Right atrium auricular region (tissue), 2 donors: Measurements from ENCODE around the gene NBAS. TPM values are rescaled to one million over a fixed set of nuclear protein-coding genes. Genes with fewer than 3 reads are reported as not detected.
"Not testable (repeated sequence)": the region's sequence is repeated elsewhere in the genome, so short reads cannot be mapped to it uniquely, and the experiment has no call there.

Experiments used
- DNase-seq: peaks from one replicate; pipeline ENCODE4 v3.0.0-alpha.2; 2019; ENCODE audit warnings: low spot score
- H3K27ac ChIP-seq, 2 donors: fragments of 200-600 bp; sonication (generic); 1 replicate in 1 of 2; 2 replicates in 1 of 2; pipeline ENCODE4 v1.5.1; 2016 to 2019
- H3K27me3 ChIP-seq, 2 donors: fragments of 200-600 bp; sonication (generic); one replicate each; pipeline versions ENCODE4 v1.5.1 to v1.6.0; 2017 to 2019
- H3K36me3 ChIP-seq: fragments of 200-600 bp; sonication (generic); one replicate; pipeline ENCODE4 v1.5.1; 2016
- H3K4me1 ChIP-seq, 2 donors: fragments of 200-600 bp; sonication (generic); one replicate each; pipeline versions ENCODE4 v1.5.1 to v1.6.0; 2017 to 2019
- H3K4me3 ChIP-seq, 2 donors: fragments of 200-600 bp; sonication (generic); 1 replicate in 1 of 2; 2 replicates in 1 of 2; pipeline ENCODE4 v1.5.1; 2017 to 2019; ENCODE audit warnings: mild to moderate bottlenecking in 1 of 2, moderate library complexity in 1 of 2
- H3K9me3 ChIP-seq, 2 donors: fragments of 200-600 bp; sonication (generic); one replicate each; pipeline ENCODE4 v1.5.1; 2019
- total RNA-seq, 2 donors: library from RNA; depleted of rRNA; stranded (reverse); fragments of >200 nt; gene quantifications; one replicate each; pipeline ENCODE4 v1.1.0, GENCODE V29; 2016
- TF ChIP-seq, protein P1 (sequence below), 2 donors: fragments of 200-600 bp; sonication (generic); IDR thresholded peaks; one replicate each; pipeline ENCODE4 v1.5.1; 2019; ENCODE audit warnings: antibody characterized with exemption in 2 of 2

The NBAS gene
- total RNA-seq, 2 donors from 2014 or later = 31.1 to 39.1 TPM

GRCh38 chr2:15253835-15254286 lies 307.3 kb downstream of the NBAS start:
- no peak overlapping the region for H3K4me3 ChIP-seq
- no peak for DNase-seq
- peaks cover 0 to 17% of the 10 kb centered on the region in 2 donors for H3K9me3 ChIP-seq
- no peaks in the 10 kb centered on the region for H3K4me1 ChIP-seq
- TF ChIP-seq, protein P1, sequence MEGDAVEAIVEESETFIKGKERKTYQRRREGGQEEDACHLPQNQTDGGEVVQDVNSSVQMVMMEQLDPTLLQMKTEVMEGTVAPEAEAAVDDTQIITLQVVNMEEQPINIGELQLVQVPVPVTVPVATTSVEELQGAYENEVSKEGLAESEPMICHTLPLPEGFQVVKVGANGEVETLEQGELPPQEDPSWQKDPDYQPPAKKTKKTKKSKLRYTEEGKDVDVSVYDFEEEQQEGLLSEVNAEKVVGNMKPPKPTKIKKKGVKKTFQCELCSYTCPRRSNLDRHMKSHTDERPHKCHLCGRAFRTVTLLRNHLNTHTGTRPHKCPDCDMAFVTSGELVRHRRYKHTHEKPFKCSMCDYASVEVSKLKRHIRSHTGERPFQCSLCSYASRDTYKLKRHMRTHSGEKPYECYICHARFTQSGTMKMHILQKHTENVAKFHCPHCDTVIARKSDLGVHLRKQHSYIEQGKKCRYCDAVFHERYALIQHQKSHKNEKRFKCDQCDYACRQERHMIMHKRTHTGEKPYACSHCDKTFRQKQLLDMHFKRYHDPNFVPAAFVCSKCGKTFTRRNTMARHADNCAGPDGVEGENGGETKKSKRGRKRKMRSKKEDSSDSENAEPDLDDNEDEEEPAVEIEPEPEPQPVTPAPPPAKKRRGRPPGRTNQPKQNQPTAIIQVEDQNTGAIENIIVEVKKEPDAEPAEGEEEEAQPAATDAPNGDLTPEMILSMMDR (IDR thresholded peaks at IDR 0.05) = no peak
- no peak overlapping the region for H3K27ac ChIP-seq
- H3K36me3 ChIP-seq = no peaks in the 10 kb centered on the region
- H3K27me3 ChIP-seq = no peaks in the 10 kb centered on the region

DNA sequence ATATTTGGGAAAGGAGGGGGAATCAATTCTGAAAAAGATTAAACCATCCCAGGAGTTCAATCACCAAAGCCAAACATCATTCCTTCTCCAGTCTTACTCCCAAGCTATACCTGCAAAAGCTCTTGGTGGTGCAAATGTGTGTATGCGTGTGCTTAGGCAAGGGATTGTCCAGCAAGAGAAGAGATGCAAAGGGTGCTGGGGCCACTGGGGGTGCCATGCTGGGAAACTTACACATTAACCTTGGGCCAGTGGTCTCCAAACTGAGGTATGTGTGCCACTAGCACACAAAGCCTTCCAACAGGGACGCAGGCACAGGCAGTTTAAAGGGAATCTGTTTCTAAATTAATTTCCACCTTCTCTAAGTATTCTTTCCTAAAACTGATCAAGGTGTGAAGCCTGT lies 307.9 kb downstream of the NBAS start:
- H3K9me3 ChIP-seq = peaks cover 0 to 13% of the 10 kb centered on the region in 2 donors
- H3K4me1 ChIP-seq = no peaks in the 10 kb centered on the region
- H3K36me3 ChIP-seq = no peaks in the 10 kb centered on the region
- TF ChIP-seq, protein P1 (IDR thresholded peaks at IDR 0.05) = no peak
- no peaks in the 10 kb centered on the region for H3K27me3 ChIP-seq
- DNase-seq = no peak
- no peak overlapping the region for H3K4me3 ChIP-seq
- H3K27ac ChIP-seq = no peak overlapping the region

GRCh38 chr2:15251753-15252152 lies 309.4 kb downstream of the NBAS start:
- TF ChIP-seq, protein P1 (IDR thresholded peaks at IDR 0.05) = no peak
- H3K4me1 ChIP-seq = no peaks in the 10 kb centered on the region
- DNase-seq = no peak
- H3K9me3 ChIP-seq = peaks cover 0 to 10% of the 10 kb centered on the region in 2 donors
- no peaks in the 10 kb centered on the region for H3K36me3 ChIP-seq
- no peak overlapping the region for H3K4me3 ChIP-seq
- H3K27ac ChIP-seq = no peak overlapping the region
- H3K27me3 ChIP-seq = no peaks in the 10 kb centered on the region

DNA sequence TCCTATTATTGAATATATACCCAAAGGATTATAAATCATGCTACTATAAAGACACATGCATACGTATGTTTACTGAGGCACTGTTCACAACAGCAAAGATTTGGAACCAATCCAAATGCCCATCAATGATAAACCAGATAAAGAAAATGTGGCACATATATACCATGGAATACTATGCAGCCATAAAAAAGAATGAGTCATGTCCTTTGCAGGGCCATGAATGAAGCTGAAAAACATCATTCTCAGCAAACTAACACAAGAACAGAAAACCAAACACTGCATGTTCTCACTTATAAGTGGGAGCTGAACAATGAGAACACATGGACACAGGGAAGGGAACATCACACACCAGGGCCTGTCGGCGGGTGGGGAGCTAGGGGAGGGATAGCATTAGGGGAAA lies 310.2 kb downstream of the NBAS start:
- not testable (repeated sequence) for DNase-seq, H3K4me3 ChIP-seq, H3K36me3 ChIP-seq, H3K4me1 ChIP-seq, H3K27me3 ChIP-seq, H3K27ac ChIP-seq
- peaks cover 0 to 10% of the 10 kb centered on the region in 2 donors for H3K9me3 ChIP-seq

DNA sequence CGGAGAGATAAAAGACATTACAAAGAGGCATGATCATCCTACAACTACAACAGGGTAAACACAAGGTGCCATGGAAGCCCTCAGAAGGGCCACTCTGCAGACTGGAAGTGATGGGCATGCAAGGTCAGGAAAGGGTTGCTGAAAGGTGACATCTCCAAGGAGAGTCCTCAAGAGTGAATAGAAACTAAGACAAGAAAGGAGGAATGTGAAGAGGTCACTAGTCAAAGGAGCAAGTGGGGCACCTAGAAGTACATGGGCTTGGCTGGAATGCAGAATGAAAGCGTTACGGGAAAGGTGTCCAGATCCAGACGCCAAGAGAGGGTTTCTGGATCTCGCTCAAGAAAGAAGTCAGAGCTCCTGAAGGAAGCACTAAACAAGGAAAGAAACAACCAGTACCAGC lies 314.3 kb downstream of the NBAS start:
- Histone ChIP-seq H3K9me3 (peaks cover 0 to 10% of the 10 kb centered on the region in 2 donors), H3K27me3 (no peaks in the 10 kb centered on the region), H3K27ac (no peak overlapping the region), H3K36me3 (no peaks in the 10 kb centered on the region), H3K4me3 (no peak overlapping the region), H3K4me1 (no peaks in the 10 kb centered on the region)
- TF ChIP-seq, protein P1 (IDR thresholded peaks at IDR 0.05) = no peak
- no peak for DNase-seq

DNA sequence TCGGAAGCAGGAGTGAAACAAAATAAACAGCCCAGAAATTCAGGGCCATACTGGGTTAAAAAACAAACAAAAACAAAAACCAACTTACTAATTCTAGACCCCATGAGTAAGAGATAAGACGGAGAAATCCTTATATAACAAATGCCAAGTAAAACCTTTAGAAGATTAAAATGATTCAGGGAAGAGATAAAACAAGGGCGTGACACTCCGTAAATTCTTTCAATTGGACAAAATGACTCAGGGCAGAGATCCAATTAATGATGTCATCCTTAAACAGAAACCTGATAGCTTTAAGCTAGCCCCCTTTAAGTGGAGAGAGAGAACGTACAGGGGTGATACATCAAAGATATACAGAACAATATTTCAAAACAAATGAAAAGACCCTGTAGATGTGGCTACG lies 317.4 kb downstream of the NBAS start:
- Histone ChIP-seq H3K4me1 (no peaks in the 10 kb centered on the region), H3K4me3 (no peak overlapping the region), H3K36me3 (no peaks in the 10 kb centered on the region), H3K27me3 (no peaks in the 10 kb centered on the region), H3K9me3 (no peaks in the 10 kb centered on the region), H3K27ac (no peak overlapping the region)
- TF ChIP-seq, protein P1 (IDR thresholded peaks at IDR 0.05) = no peak
- no peak for DNase-seq
